K562 (cell line): ENCODE data around the gene KLHL8. TPM values are rescaled to one million over a fixed set of nuclear protein-coding genes. Genes with fewer than 3 reads are reported as not detected.

Experiments used
- BDP1 ChIP-seq: IDR thresholded peaks from 3 replicates; pipeline ENCODE4 v1.6.1; 2011; ENCODE audit not compliant: insufficient read length, insufficient read depth
- ELF2 ChIP-seq: fragments of 250-450 bp; sonication (Bioruptor Pico); IDR thresholded peaks from 2 replicates; pipeline ENCODE4 v1.5.0; 2021; ENCODE audit warnings: mild to moderate bottlenecking
- FUS ChIP-seq: fragments of 200-400 bp; formaldehyde crosslinking; optimal IDR thresholded peaks from 2 replicates; pipeline ENCODE3; 2017; ENCODE audit warnings: low read depth, low read length
- HEY1 ChIP-seq: fragments of 250-450 bp; sonication (Bioruptor Pico); IDR thresholded peaks from 2 replicates; pipeline ENCODE4 v1.5.0; 2020; ENCODE audit warnings: mild to moderate bottlenecking, moderate library complexity, borderline replicate concordance
- KAT7 ChIP-seq: sonication (generic); formaldehyde crosslinking; IDR thresholded peaks from 2 replicates; pipeline ENCODE4 v1.8.0; 2022; ENCODE audit warnings: missing genetic modification reagents, mild to moderate bottlenecking, borderline replicate concordance
- MCM5 ChIP-seq: fragments of 450-650 bp; IDR thresholded peaks from 2 replicates; pipeline ENCODE4 v1.6.1; 2016; ENCODE audit warnings: low read depth
- MYNN ChIP-seq, 2 experiments: sonication (generic); formaldehyde crosslinking in 1 of 2; IDR thresholded peaks; 2 replicates each; pipeline versions ENCODE4 v1.5.0 to v1.6.1; 2016 to 2020; ENCODE audit warnings: antibody characterized with exemption in 1 of 2, missing genetic modification reagents in 1 of 2
- NEUROD1 ChIP-seq: fragments of 150-350 bp; IDR thresholded peaks from 2 replicates; pipeline ENCODE4 v1.6.1; 2014; ENCODE audit warnings: borderline replicate concordance, low read length, low read depth; ENCODE audit not compliant: partially characterized antibody
- POLR2AphosphoS2 ChIP-seq: IDR thresholded peaks from 2 replicates; pipeline ENCODE4 v1.6.1; 2012; ENCODE audit warnings: low read length, improper control_type of control experiment
- POLR2AphosphoS5 ChIP-seq: IDR thresholded peaks from 2 replicates; pipeline ENCODE4 v1.6.1; 2011; ENCODE audit warnings: mild to moderate bottlenecking, low read depth, low read length, moderate library complexity; ENCODE audit not compliant: control insufficient read depth, insufficient read depth
- PYGO2 ChIP-seq: fragments of 450-650 bp; IDR thresholded peaks from 2 replicates; pipeline ENCODE4 v1.6.1; 2016; ENCODE audit warnings: mild to moderate bottlenecking, missing genetic modification characterization, moderate library complexity, missing compliant biosample characterization
- RCOR1 ChIP-seq, 2 experiments: IDR thresholded peaks; 2 replicates each; pipeline ENCODE4 v1.6.1; 2012; ENCODE audit warnings: low read depth in 2 of 2, low read length in 2 of 2, borderline replicate concordance in 1 of 2, improper control_type of control experiment in 1 of 2
- SETDB1 ChIP-seq: IDR thresholded peaks from one replicate; pipeline ENCODE4 v1.6.1; 2012; ENCODE audit warnings: low read length, control low read depth, inconsistent platforms
- SIN3B ChIP-seq: fragments of 450-650 bp; IDR thresholded peaks from 2 replicates; pipeline ENCODE4 v1.6.1; 2017; ENCODE audit warnings: low read depth, mild to moderate bottlenecking, moderate library complexity
- SUPT5H ChIP-seq: fragments of 450-650 bp; IDR thresholded peaks from 2 replicates; pipeline ENCODE4 v1.6.1; 2016
- ZNF699 ChIP-seq: fragments of 250-450 bp; sonication (Bioruptor Pico); IDR thresholded peaks from 2 replicates; pipeline ENCODE4 v1.8.0; 2021; ENCODE audit warnings: mild to moderate bottlenecking, moderate library complexity; ENCODE audit not compliant: insufficient replicate concordance
- polyA plus RNA-seq, 8 experiments: library from polyadenylated mRNA; depleted of rRNA in 4 of 8; stranded (reverse) in 5 of 8; unstranded in 3 of 8; fragments of >200 nt; fragmentation: Nextera tagmentation in 2 of 8; fragmentation: Illumina TruSeq in 1 of 8; extraction: Ambion mirVana in 2 of 8; extraction: Trizol in 1 of 8; gene quantifications; 2 replicates each; pipeline versions ENCODE4 v1.2.1 to v1.2.3, GENCODE V29; 2011 to 2014; ENCODE audit warnings: inconsistent platforms in 1 of 8, missing spikeins in 1 of 8
- total RNA-seq, 7 experiments: library from RNA; depleted of rRNA in 6 of 7; stranded (reverse); fragments of >200 nt in 6 of 7; fragmentation: Illumina TruSeq in 2 of 7; extraction: Trizol in 2 of 7; gene quantifications; 2 replicates each; pipeline versions ENCODE4 v1.2.1 to v1.2.3, GENCODE V29; 2011 to 2021; ENCODE audit warnings: low replicate concordance in 1 of 7
- TF ChIP-seq, protein P1 (sequence below): fragments of 150-350 bp; conservative IDR thresholded peaks from 2 replicates; pipeline ENCODE4 v1.6.1; 2014; ENCODE audit warnings: low read length
- TF ChIP-seq, protein P2 (sequence below), 2 experiments: fragments of 450-650 bp in 1 of 2; sonication (generic) in 1 of 2; formaldehyde crosslinking in 1 of 2; IDR thresholded peaks; 2 replicates each; pipeline versions ENCODE4 v1.7.1 to v1.9.0; 2016 to 2022; ENCODE audit warnings: inconsistent platforms in 1 of 2, mild to moderate bottlenecking in 1 of 2, missing genetic modification reagents in 1 of 2

The KLHL8 gene
- total and polyA plus RNA-seq, 9 of the 15 experiments (the other 6 are each of a cell fraction or from before 2014, with no cell fraction given) = 8.7 to 25.3 (median 15.7) TPM

GRCh38 chr4:87219632-87220093 lies 755 bp downstream of the KLHL8 start (continued):
- TF ChIP-seq RCOR1 (IDR thresholded peaks at IDR 0.05; ENCODE audit: borderline replicate concordance in 1 of 2, low read depth in 2 of 2, low read length in 2 of 2) (no peak), ELF2 (CRISPR knock-in tag) (no peak), ZNF699 (CRISPR knock-in tag) (no peak), SIN3B (peak; percentile 27; the same call in 1 of the 2 replicates), PYGO2 (no peak), HEY1 (no peak), POLR2AphosphoS2 (no peak), MCM5 (no peak), POLR2AphosphoS5 (no peak), KAT7 (no peak), SETDB1 (no peak), MYNN (IDR thresholded peaks at IDR 0.05) (no peak), MYNN (CRISPR knock-in tag; IDR thresholded peaks at IDR 0.05) (no peak), BDP1 (no peak), FUS (no peak), SUPT5H (no peak), NEUROD1 (no peak)
- TF ChIP-seq, protein P1, sequence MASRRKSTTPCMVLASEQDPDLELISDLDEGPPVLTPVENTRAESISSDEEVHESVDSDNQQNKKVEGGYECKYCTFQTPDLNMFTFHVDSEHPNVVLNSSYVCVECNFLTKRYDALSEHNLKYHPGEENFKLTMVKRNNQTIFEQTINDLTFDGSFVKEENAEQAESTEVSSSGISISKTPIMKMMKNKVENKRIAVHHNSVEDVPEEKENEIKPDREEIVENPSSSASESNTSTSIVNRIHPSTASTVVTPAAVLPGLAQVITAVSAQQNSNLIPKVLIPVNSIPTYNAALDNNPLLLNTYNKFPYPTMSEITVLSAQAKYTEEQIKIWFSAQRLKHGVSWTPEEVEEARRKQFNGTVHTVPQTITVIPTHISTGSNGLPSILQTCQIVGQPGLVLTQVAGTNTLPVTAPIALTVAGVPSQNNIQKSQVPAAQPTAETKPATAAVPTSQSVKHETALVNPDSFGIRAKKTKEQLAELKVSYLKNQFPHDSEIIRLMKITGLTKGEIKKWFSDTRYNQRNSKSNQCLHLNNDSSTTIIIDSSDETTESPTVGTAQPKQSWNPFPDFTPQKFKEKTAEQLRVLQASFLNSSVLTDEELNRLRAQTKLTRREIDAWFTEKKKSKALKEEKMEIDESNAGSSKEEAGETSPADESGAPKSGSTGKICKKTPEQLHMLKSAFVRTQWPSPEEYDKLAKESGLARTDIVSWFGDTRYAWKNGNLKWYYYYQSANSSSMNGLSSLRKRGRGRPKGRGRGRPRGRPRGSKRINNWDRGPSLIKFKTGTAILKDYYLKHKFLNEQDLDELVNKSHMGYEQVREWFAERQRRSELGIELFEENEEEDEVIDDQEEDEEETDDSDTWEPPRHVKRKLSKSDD = no peak
- TF ChIP-seq, protein P2, sequence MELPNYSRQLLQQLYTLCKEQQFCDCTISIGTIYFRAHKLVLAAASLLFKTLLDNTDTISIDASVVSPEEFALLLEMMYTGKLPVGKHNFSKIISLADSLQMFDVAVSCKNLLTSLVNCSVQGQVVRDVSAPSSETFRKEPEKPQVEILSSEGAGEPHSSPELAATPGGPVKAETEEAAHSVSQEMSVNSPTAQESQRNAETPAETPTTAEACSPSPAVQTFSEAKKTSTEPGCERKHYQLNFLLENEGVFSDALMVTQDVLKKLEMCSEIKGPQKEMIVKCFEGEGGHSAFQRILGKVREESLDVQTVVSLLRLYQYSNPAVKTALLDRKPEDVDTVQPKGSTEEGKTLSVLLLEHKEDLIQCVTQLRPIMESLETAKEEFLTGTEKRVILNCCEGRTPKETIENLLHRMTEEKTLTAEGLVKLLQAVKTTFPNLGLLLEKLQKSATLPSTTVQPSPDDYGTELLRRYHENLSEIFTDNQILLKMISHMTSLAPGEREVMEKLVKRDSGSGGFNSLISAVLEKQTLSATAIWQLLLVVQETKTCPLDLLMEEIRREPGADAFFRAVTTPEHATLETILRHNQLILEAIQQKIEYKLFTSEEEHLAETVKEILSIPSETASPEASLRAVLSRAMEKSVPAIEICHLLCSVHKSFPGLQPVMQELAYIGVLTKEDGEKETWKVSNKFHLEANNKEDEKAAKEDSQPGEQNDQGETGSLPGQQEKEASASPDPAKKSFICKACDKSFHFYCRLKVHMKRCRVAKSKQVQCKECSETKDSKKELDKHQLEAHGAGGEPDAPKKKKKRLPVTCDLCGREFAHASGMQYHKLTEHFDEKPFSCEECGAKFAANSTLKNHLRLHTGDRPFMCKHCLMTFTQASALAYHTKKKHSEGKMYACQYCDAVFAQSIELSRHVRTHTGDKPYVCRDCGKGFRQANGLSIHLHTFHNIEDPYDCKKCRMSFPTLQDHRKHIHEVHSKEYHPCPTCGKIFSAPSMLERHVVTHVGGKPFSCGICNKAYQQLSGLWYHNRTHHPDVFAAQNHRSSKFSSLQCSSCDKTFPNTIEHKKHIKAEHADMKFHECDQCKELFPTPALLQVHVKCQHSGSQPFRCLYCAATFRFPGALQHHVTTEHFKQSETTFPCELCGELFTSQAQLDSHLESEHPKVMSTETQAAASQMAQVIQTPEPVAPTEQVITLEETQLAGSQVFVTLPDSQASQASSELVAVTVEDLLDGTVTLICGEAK (IDR thresholded peaks at IDR 0.05) = 0 out of 2 replicates have a peak, but pooled peaks have one; percentile 4
- TF ChIP-seq, protein P2 (CRISPR knock-in tag; IDR thresholded peaks at IDR 0.05) = no peak
